PC-3 (cell line): ENCODE measurements around the gene ACOX1. TPM values are rescaled to one million over a fixed set of nuclear protein-coding genes. Genes with fewer than 3 reads are reported as not detected.

Experiments used
- ATAC-seq: fragments of 200-7000 bp; cut with Tn5 transposase; 2 replicates; pipeline ENCODE4 v1.9.1; 2020; ENCODE audit warnings: mild to moderate bottlenecking, moderate library complexity
- BruUV-seq: library from RNA; stranded (reverse); fragments of 400-500 nt; replicated peaks from 2 replicates; lab custom pipeline; 2021; lab: Mats Ljungman, UMichigan
- CTCF ChIA-PET: fragments of 300-600 bp; sonication (Branson Sonifier 250); formaldehyde crosslinking; loops from one replicate; lab custom pipeline; 2022; ENCODE audit warnings: antibody characterized with exemption; lab: Charles Lee
- POLR2A ChIA-PET: fragments of 300-600 bp; sonication (Branson Sonifier 250); formaldehyde crosslinking; loops from one replicate; lab custom pipeline; 2022; ENCODE audit warnings: antibody characterized with exemption; ENCODE audit not compliant: unreplicated experiment; lab: Charles Lee
- DNase-seq: peaks from one replicate; pipeline ENCODE4 v3.0.0-alpha.2; 2015
- H2AFZ ChIP-seq: fragments of 300-600 bp; sonication (generic); 2 replicates; pipeline ENCODE4 v1.6.0; 2016; ENCODE audit warnings: antibody characterized with exemption, low read length
- H3F3A ChIP-seq: fragments of 300-600 bp; sonication (generic); one replicate; pipeline ENCODE4 v1.6.0; 2017; ENCODE audit warnings: antibody characterized with exemption, low read length, control low read depth, mild to moderate bottlenecking; ENCODE audit not compliant: unreplicated experiment
- H3K27ac ChIP-seq: fragments of 300-600 bp; sonication (generic); 2 replicates; pipeline ENCODE4 v1.5.1; 2016; ENCODE audit warnings: mild to moderate bottlenecking, low read length
- H3K27me3 ChIP-seq: fragments of 300-600 bp; sonication (generic); 2 replicates; pipeline ENCODE4 v1.6.1; 2016; ENCODE audit warnings: low read length, mixed read lengths
- H3K36me3 ChIP-seq: fragments of 300-600 bp; sonication (generic); 2 replicates; pipeline ENCODE4 v1.6.1; 2016; ENCODE audit warnings: low read depth, mixed run types, low read length, mixed read lengths
- H3K4me1 ChIP-seq: fragments of 300-600 bp; sonication (generic); 2 replicates; pipeline ENCODE4 v1.5.1; 2016; ENCODE audit warnings: low read length; ENCODE audit not compliant: insufficient read depth
- H3K4me2 ChIP-seq: fragments of 300-600 bp; sonication (generic); 2 replicates; pipeline ENCODE4 v1.6.0; 2016; ENCODE audit warnings: low read length
- H3K4me3 ChIP-seq: fragments of 300-600 bp; sonication (generic); 2 replicates; pipeline ENCODE4 v1.5.1; 2016; ENCODE audit warnings: mild to moderate bottlenecking, low read length, mixed read lengths
- H3K79me2 ChIP-seq: fragments of 300-600 bp; sonication (generic); 2 replicates; pipeline ENCODE4 v1.6.1; 2017; ENCODE audit warnings: low read length, mixed read lengths
- H3K9ac ChIP-seq: fragments of 300-600 bp; sonication (generic); 2 replicates; pipeline ENCODE4 v1.6.0; 2016; ENCODE audit warnings: mild to moderate bottlenecking, low read length
- H3K9me2 ChIP-seq: fragments of 300-600 bp; sonication (generic); replicated peaks from 2 replicates; pipeline ENCODE4 v1.6.1; 2016; ENCODE audit warnings: mixed run types, low read length, mixed read lengths
- H3K9me3 ChIP-seq: fragments of 300-600 bp; sonication (generic); 2 replicates; pipeline ENCODE4 v1.6.1; 2016; ENCODE audit warnings: low read length, mixed read lengths
- H4K20me1 ChIP-seq: fragments of 300-600 bp; sonication (generic); 2 replicates; pipeline ENCODE4 v1.6.1; 2016; ENCODE audit warnings: low read length, mixed read lengths
- EZH2 ChIP-seq: fragments of 300-600 bp; sonication (generic); IDR thresholded peaks from one replicate; pipeline ENCODE4 v1.6.1; 2017; ENCODE audit warnings: antibody characterized with exemption, mild to moderate bottlenecking, low read length; ENCODE audit not compliant: unreplicated experiment
- EZH2phosphoT487 ChIP-seq: fragments of 300-600 bp; sonication (generic); IDR thresholded peaks from 2 replicates; pipeline ENCODE4 v1.6.1; 2018; ENCODE audit warnings: mild to moderate bottlenecking, antibody characterized with exemption, low read length, borderline replicate concordance
- intact Hi-C: fragments of 100-400 bp; cut with micrococcal nuclease; formaldehyde crosslinking; loops from 2 replicates; pipeline ENCODE4 v1.9.0; 2023
- total RNA-seq: library from RNA; depleted of rRNA; stranded (reverse); fragments of >200 nt; gene quantifications from 2 replicates; pipeline ENCODE4 v1.2.3, GENCODE V29; 2014; rRNA removed
- TF ChIP-seq, protein P1 (sequence below): fragments of 300-600 bp; sonication (generic); conservative IDR thresholded peaks from 2 replicates; pipeline ENCODE4 v1.5.1; 2017; ENCODE audit warnings: antibody characterized with exemption, low read depth, mild to moderate bottlenecking, low read length

Gene ACOX1
- total RNA-seq, 1 experiment from 2014 or later = 63.2 TPM

DNA sequence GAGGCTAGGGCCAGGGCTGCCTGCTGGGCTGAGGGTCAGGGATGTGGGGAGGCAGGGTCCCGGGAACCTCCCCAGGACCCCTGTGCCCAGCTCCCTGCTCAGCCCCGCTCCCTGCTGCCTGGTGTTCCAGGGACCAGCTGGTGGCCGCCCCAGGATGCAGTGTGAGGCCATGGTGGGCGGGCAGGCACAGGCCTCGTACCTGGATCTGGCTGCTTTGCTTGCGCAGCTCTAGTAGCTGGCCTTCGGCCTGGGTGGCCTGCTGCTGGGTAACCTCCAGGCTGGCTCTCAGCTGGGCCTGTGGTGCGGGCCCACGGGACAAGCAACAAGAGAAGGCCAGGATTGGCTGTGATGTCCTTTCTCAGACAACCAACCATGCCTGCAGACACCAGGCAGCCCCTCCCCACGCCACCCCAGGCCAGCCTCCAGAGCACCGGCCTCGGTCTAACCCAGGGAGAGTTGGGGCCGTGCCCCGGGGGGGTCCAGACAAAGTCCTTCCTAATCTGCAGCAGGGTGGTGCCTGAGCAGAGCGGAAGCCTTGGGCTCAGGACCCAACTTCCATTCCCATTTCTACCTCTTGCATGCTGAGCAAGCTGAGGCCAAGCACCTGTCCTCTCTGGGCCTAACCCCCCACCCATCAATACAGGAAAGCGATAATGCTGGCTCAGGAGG is 86.3 kb downstream of the ACOX1 start:
- Histone ChIP-seq H3K4me1 (peaks cover 14% of the 10 kb centered on the region), H3K4me3 (no peak overlapping the region), H2AFZ (no peak overlapping the region), H3F3A (peaks cover 7% of the 10 kb centered on the region), H3K27me3 (no peaks in the 10 kb centered on the region), H3K4me2 (no peak overlapping the region), H3K9me3 (no peaks in the 10 kb centered on the region), H4K20me1 (no peaks in the 10 kb centered on the region), H3K79me2 (peaks cover 30% of the 10 kb centered on the region), H3K36me3 (peaks cover 7% of the 10 kb centered on the region; the same call in 1 of the 2 replicates), H3K9me2 (no peaks in the 10 kb centered on the region), H3K9ac (no peak overlapping the region), H3K27ac (no peak overlapping the region)
- ATAC-seq (no peak), DNase-seq (no peak)
- TF ChIP-seq EZH2 (no peak), EZH2phosphoT487 (no peak)
- TF ChIP-seq, protein P1, sequence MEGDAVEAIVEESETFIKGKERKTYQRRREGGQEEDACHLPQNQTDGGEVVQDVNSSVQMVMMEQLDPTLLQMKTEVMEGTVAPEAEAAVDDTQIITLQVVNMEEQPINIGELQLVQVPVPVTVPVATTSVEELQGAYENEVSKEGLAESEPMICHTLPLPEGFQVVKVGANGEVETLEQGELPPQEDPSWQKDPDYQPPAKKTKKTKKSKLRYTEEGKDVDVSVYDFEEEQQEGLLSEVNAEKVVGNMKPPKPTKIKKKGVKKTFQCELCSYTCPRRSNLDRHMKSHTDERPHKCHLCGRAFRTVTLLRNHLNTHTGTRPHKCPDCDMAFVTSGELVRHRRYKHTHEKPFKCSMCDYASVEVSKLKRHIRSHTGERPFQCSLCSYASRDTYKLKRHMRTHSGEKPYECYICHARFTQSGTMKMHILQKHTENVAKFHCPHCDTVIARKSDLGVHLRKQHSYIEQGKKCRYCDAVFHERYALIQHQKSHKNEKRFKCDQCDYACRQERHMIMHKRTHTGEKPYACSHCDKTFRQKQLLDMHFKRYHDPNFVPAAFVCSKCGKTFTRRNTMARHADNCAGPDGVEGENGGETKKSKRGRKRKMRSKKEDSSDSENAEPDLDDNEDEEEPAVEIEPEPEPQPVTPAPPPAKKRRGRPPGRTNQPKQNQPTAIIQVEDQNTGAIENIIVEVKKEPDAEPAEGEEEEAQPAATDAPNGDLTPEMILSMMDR = no peak
- no TSS peak for BruUV-seq
- ChIA-PET POLR2A (no interaction called here), CTCF (no interaction called here)
- intact Hi-C loops = no loop called here

DNA sequence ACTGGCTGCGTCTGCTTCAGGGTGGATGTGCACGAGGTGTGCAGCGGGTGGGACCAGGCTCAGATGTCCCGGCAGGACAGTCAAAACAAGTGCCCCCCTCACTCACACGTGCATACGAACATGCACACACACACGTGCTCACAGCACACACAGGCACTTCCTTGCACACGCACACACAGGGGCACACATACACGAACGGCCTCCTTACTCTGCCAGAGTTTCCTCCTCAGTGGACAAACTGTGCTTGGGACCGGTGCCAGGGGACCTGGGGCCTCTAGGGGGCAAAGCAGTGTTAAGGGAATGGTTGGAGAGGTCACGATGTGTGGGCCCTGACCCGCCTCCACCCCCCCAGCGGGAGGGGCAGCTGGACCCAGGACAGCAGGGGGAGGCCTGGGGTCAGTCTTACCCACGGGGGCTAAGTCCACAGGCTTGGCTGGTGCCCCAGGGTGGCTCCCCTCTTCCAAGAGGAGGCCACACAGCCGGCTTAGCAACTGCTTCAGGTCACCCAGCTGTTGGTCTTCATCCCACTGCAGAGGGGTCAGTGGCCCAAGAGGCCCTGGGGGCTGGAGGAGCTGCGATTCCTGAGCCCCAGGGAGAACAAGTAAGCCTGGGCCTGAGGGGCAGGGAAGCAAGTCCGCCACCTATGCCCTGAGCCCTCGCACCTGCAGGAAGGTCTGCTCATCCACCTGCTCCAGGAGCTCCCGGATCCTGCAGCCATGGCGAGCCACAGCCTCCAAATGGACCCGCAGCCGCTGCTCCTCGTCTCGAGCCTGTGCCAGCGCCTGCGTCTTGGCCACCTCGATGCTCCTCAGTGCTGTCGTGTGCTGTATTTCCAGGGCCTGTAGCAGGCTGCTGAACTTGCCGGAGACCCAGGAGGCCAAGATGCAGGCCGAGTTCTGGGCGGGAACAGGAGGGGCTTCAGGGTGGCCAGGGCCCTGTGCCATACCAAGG is 87.1 kb downstream of the ACOX1 start:
- POLR2A ChIA-PET = no interaction called here
- peaks cover 3% of the 10 kb centered on the region; the same call in 1 of the 2 replicates for H3K36me3 ChIP-seq

More for the DNA sequence above, 87.1 kb downstream of the ACOX1 start:
- ATAC-seq = no peak
- no peak overlapping the region for H3K9ac ChIP-seq
- no peaks in the 10 kb centered on the region for H3F3A ChIP-seq
- H3K4me3 ChIP-seq = no peak overlapping the region
- H3K9me2 ChIP-seq = no peaks in the 10 kb centered on the region
- H3K9me3 ChIP-seq = no peaks in the 10 kb centered on the region
- no peak overlapping the region for H3K4me2 ChIP-seq
- no peaks in the 10 kb centered on the region for H4K20me1 ChIP-seq
- H3K27ac ChIP-seq = no peak overlapping the region
- BruUV-seq = no TSS peak
- H2AFZ ChIP-seq = no peak overlapping the region
- H3K4me1 ChIP-seq = peaks cover 9% of the 10 kb centered on the region
- intact Hi-C loops = no loop called here
- TF ChIP-seq, protein P1 = no peak
- no peak for TF ChIP-seq EZH2phosphoT487
- TF ChIP-seq EZH2 = no peak
- no peak for DNase-seq
- H3K79me2 ChIP-seq = peaks cover 30% of the 10 kb centered on the region
- CTCF ChIA-PET = no interaction called here
- no peaks in the 10 kb centered on the region for H3K27me3 ChIP-seq

Other genes starting within 250 kb of the ACOX1 start
- 64.9 and 75.0 TPM in 2 replicates for gene GALK1, start 214.0 kb downstream of the ACOX1 start, total RNA-seq
- gene UNK, start 194.4 kb downstream of the ACOX1 start, total RNA-seq = 21.8 and 22.9 TPM in 2 replicates
- 43.9 and 53.8 TPM in 2 replicates for gene UNC13D, start 134.8 kb downstream of the ACOX1 start, total RNA-seq
- 49.7 and 51.8 TPM in 2 replicates for gene WBP2, start 123.8 kb downstream of the ACOX1 start, total RNA-seq
- 73.7 and 109 TPM in 2 replicates for gene TRIM47, start 100.6 kb downstream of the ACOX1 start, total RNA-seq
- 32.3 and 48.9 TPM in 2 replicates for gene TRIM65, start 82.2 kb downstream of the ACOX1 start, total RNA-seq
- 74.5 and 124 TPM in 2 replicates for gene MRPL38, start 74.3 kb downstream of the ACOX1 start, total RNA-seq
- gene FBF1, start 38.1 kb downstream of the ACOX1 start, total RNA-seq = 35.3 and 39.2 TPM in 2 replicates
- gene TEN1, start 74 bp upstream of the ACOX1 start, total RNA-seq = 58.3 and 62.4 TPM in 2 replicates
- 4.3 and 8.5 TPM in 2 replicates for gene CDK3, start 21.7 kb upstream of the ACOX1 start, total RNA-seq
- gene EVPL, start 48.1 kb upstream of the ACOX1 start, total RNA-seq = 38.8 and 48.3 TPM in 2 replicates
- 60.8 and 71.4 TPM in 2 replicates for gene SRP68, start 93.4 kb upstream of the ACOX1 start, total RNA-seq
- gene GALR2, start 95.6 kb upstream of the ACOX1 start, total RNA-seq = 0.69 and 2.2 TPM in 2 replicates
- gene ZACN, start 100.0 kb upstream of the ACOX1 start, total RNA-seq = 0.11 TPM in 1 of 2 replicates, not detected in the other
- gene EXOC7, start 124.6 kb upstream of the ACOX1 start, total RNA-seq = 153 and 173 TPM in 2 replicates
- gene FOXJ1, start 162.1 kb upstream of the ACOX1 start, total RNA-seq = 0.26 and 0.69 TPM in 2 replicates